Activated CD4-positive, alpha-beta memory T cell treated with anti-CD3 and anti-CD28 coated beads for 36 hours (primary cell): ENCODE measurements around the gene NACC1. TPM values are rescaled to one million over a fixed set of nuclear protein-coding genes. Genes with fewer than 3 reads are reported as not detected.
A peak's percentile ranks its signal among the peaks of the same experiment; 100 is the strongest.
"Not testable (repeated sequence)": the region's sequence is repeated elsewhere in the genome, so short reads cannot be mapped to it uniquely, and the experiment has no call there.

ENCODE experiments used
- CTCF ChIA-PET: fragments of 350-600 bp; sonication (Branson Sonifier 250); formaldehyde crosslinking; loops from one replicate; lab custom pipeline; 2021; ENCODE audit warnings: antibody characterized with exemption, inconsistent platforms; lab: Charles Lee
- POLR2A ChIA-PET: fragments of 350-600 bp; sonication (Branson Sonifier 250); formaldehyde crosslinking; loops from one replicate; lab custom pipeline; 2021; ENCODE audit warnings: antibody characterized with exemption; lab: Charles Lee
- DNase-seq: peaks from one replicate; pipeline ENCODE4 v3.0.0-alpha.2; 2020
- H3K27ac Mint-ChIP-seq: one replicate; pipeline ENCODE4 v1.8.0; 2021; ENCODE audit warnings: mixed read lengths
- H3K27me3 Mint-ChIP-seq: one replicate; pipeline ENCODE4 v1.8.0; 2021; ENCODE audit warnings: mixed read lengths
- H3K36me3 Mint-ChIP-seq: one replicate; pipeline ENCODE4 v1.8.0; 2021; ENCODE audit warnings: mixed read lengths
- H3K4me1 Mint-ChIP-seq: one replicate; pipeline ENCODE4 v1.8.0; 2021; ENCODE audit warnings: low read depth, mixed read lengths
- H3K4me3 Mint-ChIP-seq: one replicate; pipeline ENCODE4 v1.8.0; 2021; ENCODE audit warnings: mild to moderate bottlenecking, mixed read lengths
- H3K9me3 Mint-ChIP-seq: one replicate; pipeline ENCODE4 v1.8.0; 2021; ENCODE audit warnings: mixed read lengths
- intact Hi-C: fragments of 100-400 bp; cut with micrococcal nuclease; formaldehyde crosslinking; loops from one replicate; pipeline ENCODE4 v1.15.1; 2023
- total RNA-seq, 2 experiments: library from RNA; stranded (reverse); gene quantifications; one replicate each; pipeline ENCODE4 v1.2.3, GENCODE V29; 2021

The NACC1 gene
- total RNA-seq, 2 experiments from 2014 or later, result 89.8 to 90.9 TPM

- no peak overlapping the region for H3K4me3 Mint-ChIP-seq
- H3K27me3 Mint-ChIP-seq, result no peaks in the 10 kb centered on the region
- H3K9me3 Mint-ChIP-seq, result no peaks in the 10 kb centered on the region
- POLR2A ChIA-PET, result no interaction called here
- peaks cover 24% of the 10 kb centered on the region for H3K36me3 Mint-ChIP-seq
- no peak for DNase-seq
- CTCF ChIA-PET, result no interaction called here
- intact Hi-C loops, result no loop called here
- H3K27ac Mint-ChIP-seq, result no peak overlapping the region
- peaks cover 10% of the 10 kb centered on the region for H3K4me1 Mint-ChIP-seq
Measured at GRCh38 chr19:13138171-13138915, 20.3 kb downstream of the NACC1 start.

- no peak for DNase-seq
- Mint-ChIP-seq H3K4me1 (peaks cover 5% of the 10 kb centered on the region), H3K4me3 (no peak overlapping the region), H3K36me3 (peaks cover 24% of the 10 kb centered on the region), H3K27me3 (no peaks in the 10 kb centered on the region), H3K27ac (no peak overlapping the region), H3K9me3 (no peaks in the 10 kb centered on the region)
- intact Hi-C loops, result no loop called here
- POLR2A ChIA-PET, result no interaction called here
- CTCF ChIA-PET, result no interaction called here
Measured at GRCh38 chr19:13138916-13139198, 20.8 kb downstream of the NACC1 start.

- Mint-ChIP-seq H3K27ac (peak overlapping the region; percentile 18), H3K4me1 (no peaks in the 10 kb centered on the region), H3K4me3 (no peak overlapping the region), H3K27me3 (no peaks in the 10 kb centered on the region), H3K36me3 (peaks cover 24% of the 10 kb centered on the region), H3K9me3 (no peaks in the 10 kb centered on the region)
- DNase-seq, result no peak
- POLR2A ChIA-PET, result interaction anchor here (1.0 kb wide), 1 partner anchor 9 kb away, joined by 3 read pairs; no protein-coding TSS in a partner anchor
- intact Hi-C loops, result no loop called here
- CTCF ChIA-PET, result no interaction called here
Measured at GRCh38 chr19:13139633-13140311, 21.7 kb downstream of the NACC1 start.

GRCh38 chr19:13146763-13147563 is 28.9 kb downstream of the NACC1 start:
- ChIA-PET POLR2A (interaction anchor here (0.6 to 1.3 kb wide), 3 partner anchors 11 to 31 kb away, joined by 3 to 10 read pairs (median 4); no protein-coding TSS in a partner anchor), CTCF (interaction anchor here (1.3 to 1.4 kb wide), 2 partner anchors 11 to 48 kb away, joined by 3 to 4 read pairs; no protein-coding TSS in a partner anchor)
- no peaks in the 10 kb centered on the region for H3K9me3 Mint-ChIP-seq
- H3K4me3 Mint-ChIP-seq, result no peak overlapping the region
- H3K27me3 Mint-ChIP-seq, result no peaks in the 10 kb centered on the region
- intact Hi-C loops, result no loop called here
- no peak for DNase-seq
- H3K36me3 Mint-ChIP-seq, result peaks cover 11% of the 10 kb centered on the region
- H3K4me1 Mint-ChIP-seq, result peaks cover 16% of the 10 kb centered on the region
- no peak overlapping the region for H3K27ac Mint-ChIP-seq

- H3K9me3 Mint-ChIP-seq, intact Hi-C loops, DNase-seq, H3K27me3 Mint-ChIP-seq: not testable (repeated sequence)
- ChIA-PET POLR2A (interaction anchor here (0.6 to 1.6 kb wide), 3 partner anchors 13 to 46 kb away, joined by 3 to 10 read pairs (median 3); no protein-coding TSS in a partner anchor), CTCF (interaction anchor here (0.8 to 2.1 kb wide), 5 partner anchors 17 to 50 kb away, joined by 3 to 12 read pairs (median 7); partner anchors contain the start of gene NACC1)
- H3K4me1 Mint-ChIP-seq, result peaks cover 19% of the 10 kb centered on the region
- H3K4me3 Mint-ChIP-seq, result peak overlapping the region; percentile 99
- H3K27ac Mint-ChIP-seq, result peak overlapping the region; percentile 68
- H3K36me3 Mint-ChIP-seq, result peaks cover 26% of the 10 kb centered on the region
Measured at GRCh38 chr19:13149173-13149627, 31.1 kb downstream of the NACC1 start.

- H3K9me3 Mint-ChIP-seq, result no peaks in the 10 kb centered on the region
- H3K27me3 Mint-ChIP-seq, result peaks cover 3% of the 10 kb centered on the region
- POLR2A ChIA-PET, result interaction anchor here (0.6 to 1.6 kb wide), 6 partner anchors 12 to 45 kb away, joined by 3 to 10 read pairs (median 4); partner anchors contain the start of gene NACC1
- peak overlapping the region; percentile 99 for H3K4me3 Mint-ChIP-seq
- peak; percentile 53 for DNase-seq
- CTCF ChIA-PET, result interaction anchor here (0.8 to 2.1 kb wide), 10 partner anchors 14 to 50 kb away, joined by 3 to 12 read pairs (median 6); partner anchors contain the start of gene NACC1
- intact Hi-C loops, result loop anchor here (5.0 kb wide), 2 partner anchors 212 to 357 kb away; partner anchors contain the start of genes CALR and JUNB
- H3K36me3 Mint-ChIP-seq, result peaks cover 31% of the 10 kb centered on the region
- H3K4me1 Mint-ChIP-seq, result peaks cover 19% of the 10 kb centered on the region
- peak overlapping the region; percentile 97 for H3K27ac Mint-ChIP-seq
Measured at GRCh38 chr19:13149628-13150186, 31.6 kb downstream of the NACC1 start.

- Mint-ChIP-seq H3K36me3 (peaks cover 37% of the 10 kb centered on the region), H3K27ac (peak within 1 kb of the TSS; percentile 97), H3K9me3 (no peaks in the 10 kb centered on the region), H3K4me1 (peaks cover 23% of the 10 kb centered on the region), H3K4me3 (peak within 1 kb of the TSS; percentile 99), H3K27me3 (peaks cover 3% of the 10 kb centered on the region)
- CTCF ChIA-PET, result interaction anchor here (0.6 to 2.1 kb wide), 10 partner anchors 13 to 86 kb away, joined by 4 to 12 read pairs (median 6); partner anchors contain the start of gene NACC1
- intact Hi-C loops, result loop anchor here (5.0 kb wide), 2 partner anchors 213 to 358 kb away; partner anchors contain the start of genes CALR and JUNB
- DNase-seq, result peak; percentile 96
- POLR2A ChIA-PET, result interaction anchor here (0.7 to 1.6 kb wide), 8 partner anchors 13 to 51 kb away, joined by 3 to 10 read pairs (median 4); partner anchors contain the start of gene NACC1
Measured at GRCh38 chr19:13150187-13150930, 32.3 kb downstream of the NACC1 start, which contains the start of the genes IER2 and STX10. TSS of gene IER2 (plus strand) at chr19:13150411. CDS start at chr19:13153187, 2,776 bp downstream. TSS of gene STX10 (minus strand) at chr19:13150375. CDS start at chr19:13150173, 202 bp downstream.

- Mint-ChIP-seq H3K4me3 (peak overlapping the region; percentile 99), H3K36me3 (peaks cover 40% of the 10 kb centered on the region), H3K27ac (peak overlapping the region; percentile 97), H3K4me1 (peaks cover 26% of the 10 kb centered on the region), H3K9me3 (no peaks in the 10 kb centered on the region), H3K27me3 (peaks cover 3% of the 10 kb centered on the region)
- DNase-seq, result peak; percentile 43
- intact Hi-C loops, result loop anchor here (1.0 to 5.0 kb wide), 4 partner anchors 19 to 359 kb away; partner anchors contain the start of genes CALR, JUNB and TRMT1
- ChIA-PET CTCF (interaction anchor here (0.6 to 2.1 kb wide), 9 partner anchors 13 to 85 kb away, joined by 4 to 12 read pairs (median 6); partner anchors contain the start of gene NACC1), POLR2A (interaction anchor here (0.7 to 1.5 kb wide), 5 partner anchors 12 to 52 kb away, joined by 3 to 10 read pairs (median 3); partner anchors contain the start of gene NACC1)
Measured at GRCh38 chr19:13150931-13151604, 33.0 kb downstream of the NACC1 start.

- ChIA-PET POLR2A (interaction anchor here (0.8 to 6.5 kb wide), 14 partner anchors 9 to 695 kb away, joined by 3 to 167 read pairs (median 5); partner anchors contain the start of genes JUNB, NACC1 and TRMT1), CTCF (interaction anchor here (1.0 to 1.6 kb wide), 10 partner anchors 12 to 186 kb away, joined by 3 to 10 read pairs (median 5); partner anchors contain the start of gene NACC1)
- H3K36me3 Mint-ChIP-seq, result peaks cover 39% of the 10 kb centered on the region
- no peaks in the 10 kb centered on the region for H3K9me3 Mint-ChIP-seq
- intact Hi-C loops, result loop anchor here (1.0 to 5.0 kb wide), 5 partner anchors 19 to 359 kb away; partner anchors contain the start of genes CALR, JUNB and TRMT1
- H3K27ac Mint-ChIP-seq, result peak overlapping the region; percentile 97
- DNase-seq, result peak; percentile 98
- peaks cover 3% of the 10 kb centered on the region for H3K27me3 Mint-ChIP-seq
- H3K4me1 Mint-ChIP-seq, result peaks cover 33% of the 10 kb centered on the region
- H3K4me3 Mint-ChIP-seq, result peak overlapping the region; percentile 99
Measured at GRCh38 chr19:13151605-13152355, 33.7 kb downstream of the NACC1 start.
